HG03457 (cell line): Measurements from ENCODE around the gene CSNK1G1.
A peak's percentile ranks its signal among the peaks of the same experiment; 100 is the strongest.

Experiments used
- ATAC-seq: cut with Tn5 transposase; IDR thresholded peaks from one replicate; pipeline ENCODE4 v1.9.1; 2021; ENCODE audit warnings: moderate number of reproducible peaks; ENCODE audit not compliant: unreplicated experiment

CSNK1G1 gene

GRCh38 chr15:64156652-64157331 lies 199.2 kb downstream of the CSNK1G1 start:
- ATAC-seq, result no peak

- no peak for ATAC-seq
Measured at GRCh38 chr15:64155802-64156651, 199.9 kb downstream of the CSNK1G1 start.

GRCh38 chr15:64153480-64154367 lies 202.2 kb downstream of the CSNK1G1 start:
- ATAC-seq, result no peak

GRCh38 chr15:64152507-64153387 lies 203.2 kb downstream of the CSNK1G1 start:
- no peak for ATAC-seq

GRCh38 chr15:64151727-64152506 lies 204.1 kb downstream of the CSNK1G1 start, which contains the start of gene SNX22:
TSS of gene SNX22 (plus strand) at chr15:64151731. CDS start at chr15:64151776, 45 bp downstream.
- ATAC-seq, result no peak

- ATAC-seq, result no peak
Measured at GRCh38 chr15:64149893-64150578, 205.9 kb downstream of the CSNK1G1 start.

GRCh38 chr15:64149424-64149823 lies 206.5 kb downstream of the CSNK1G1 start:
- ATAC-seq, result no peak

GRCh38 chr15:64148581-64148980 lies 207.4 kb downstream of the CSNK1G1 start:
- no peak for ATAC-seq

GRCh38 chr15:64148168-64148567 lies 207.8 kb downstream of the CSNK1G1 start:
- ATAC-seq, result no peak

GRCh38 chr15:64146885-64147681 lies 208.9 kb downstream of the CSNK1G1 start:
- ATAC-seq, result no peak

GRCh38 chr15:64146520-64146884 lies 209.5 kb downstream of the CSNK1G1 start:
- ATAC-seq, result no peak

GRCh38 chr15:64146041-64146440 lies 209.9 kb downstream of the CSNK1G1 start:
- no peak for ATAC-seq

GRCh38 chr15:64144565-64145281 lies 211.2 kb downstream of the CSNK1G1 start:
- peak; percentile 54 for ATAC-seq

- no peak for ATAC-seq
Measured at GRCh38 chr15:64144192-64144564, 211.8 kb downstream of the CSNK1G1 start.

- ATAC-seq, result no peak
Measured at GRCh38 chr15:64143276-64143675, 212.7 kb downstream of the CSNK1G1 start.

- no peak for ATAC-seq
Measured at GRCh38 chr15:64141798-64142512, 214.0 kb downstream of the CSNK1G1 start.
